Muscle of leg (tissue), 11 donors: ENCODE measurements around the gene ZSWIM1. TPM values are rescaled to one million over a fixed set of nuclear protein-coding genes. Genes with fewer than 3 reads are reported as not detected.
"Not testable (repeated sequence)": the region's sequence is repeated elsewhere in the genome, so short reads cannot be mapped to it uniquely, and the experiment has no call there.

Source experiments
- DNase-seq: peaks from one replicate; pipeline ENCODE4 v3.0.0; 2013
- H3K27ac ChIP-seq: one replicate; pipeline ENCODE4 v1.5.1; 2013; ENCODE audit warnings: mild to moderate bottlenecking, low read length, control low read depth
- H3K27me3 ChIP-seq: one replicate; pipeline ENCODE4 v1.6.1; 2013; ENCODE audit warnings: low read length; ENCODE audit not compliant: control insufficient read depth, insufficient read depth
- H3K36me3 ChIP-seq: one replicate; pipeline ENCODE4 v1.6.1; 2013; ENCODE audit warnings: low read length; ENCODE audit not compliant: control insufficient read depth, insufficient read depth
- H3K4me1 ChIP-seq: one replicate; pipeline ENCODE4 v1.6.1; 2013; ENCODE audit warnings: low read length; ENCODE audit not compliant: control insufficient read depth, insufficient read depth
- H3K4me3 ChIP-seq: one replicate; pipeline ENCODE4 v1.5.1; 2013; ENCODE audit warnings: low read length, control low read depth
- H3K9me3 ChIP-seq: replicated peaks from 2 replicates; pipeline ENCODE4 v1.6.1; 2013; ENCODE audit warnings: low read depth, low read length; ENCODE audit not compliant: control insufficient read depth
- WGBS: methylation state at CpG from one replicate; pipeline ENCODE4 v1.1.5; 2013; ENCODE audit warnings: missing lambda C conversion rate; ENCODE audit not compliant: insufficient coverage; 5-methylcytosine and 5-hydroxymethylcytosine counted together
- polyA plus RNA-seq, 8 donors: library from polyadenylated mRNA; unstranded; fragments of 120-200 nt; gene quantifications; one replicate each; pipeline versions ENCODE4 v1.2.1 to v1.2.3, GENCODE V29; 2013; ENCODE audit warnings: inconsistent platforms in 1 of 8, low replicate concordance in 1 of 8; ENCODE audit not compliant: insufficient read length in 8 of 8, insufficient read depth in 1 of 8
- total RNA-seq: library from RNA; stranded (reverse); fragments of 120-200 nt; gene quantifications from one replicate; pipeline ENCODE4 v1.2.4, GENCODE V29; 2013

Gene ZSWIM1
- total and polyA plus RNA-seq, 9 donors = 5.1 to 12.3 (median 9.5) TPM

GRCh38 chr20:45867136-45867818 lies 13.8 kb upstream of the ZSWIM1 start:
- no peak for DNase-seq
- Histone ChIP-seq H3K36me3 (no peaks in the 10 kb centered on the region), H3K4me1 (no peaks in the 10 kb centered on the region), H3K4me3 (no peak overlapping the region), H3K9me3 (no peaks in the 10 kb centered on the region), H3K27ac (no peak overlapping the region), H3K27me3 (no peaks in the 10 kb centered on the region)
- no CpG with 5 or more reads among the region's 6 CpGs for WGBS

GRCh38 chr20:45867819-45868176 lies 13.2 kb upstream of the ZSWIM1 start:
- no peaks in the 10 kb centered on the region for H3K4me1 ChIP-seq
- H3K27me3 ChIP-seq = no peaks in the 10 kb centered on the region
- no peak for DNase-seq

GRCh38 chr20:45872626-45873025 lies 8.4 kb upstream of the ZSWIM1 start:
- no peak overlapping the region for H3K4me3 ChIP-seq
- 100% methylated on average over 1 of the region's 4 CpGs for WGBS

More at GRCh38 chr20:45867819-45868176, 13.2 kb upstream of the ZSWIM1 start:
- Histone ChIP-seq H3K27ac (no peak overlapping the region), H3K36me3 (peaks cover 3% of the 10 kb centered on the region), H3K9me3 (no peaks in the 10 kb centered on the region), H3K4me3 (no peak overlapping the region)

GRCh38 chr20:45873409-45874103 lies 7.5 kb upstream of the ZSWIM1 start:
- WGBS = no CpG with 5 or more reads among the region's 1 CpG
- Histone ChIP-seq H3K27me3 (no peaks in the 10 kb centered on the region), H3K9me3 (no peaks in the 10 kb centered on the region), H3K4me1 (no peaks in the 10 kb centered on the region), H3K4me3 (no peak overlapping the region), H3K27ac (no peak overlapping the region), H3K36me3 (peaks cover 23% of the 10 kb centered on the region)
- DNase-seq = no peak

More at GRCh38 chr20:45872626-45873025, 8.4 kb upstream of the ZSWIM1 start:
- H3K36me3 ChIP-seq = peaks cover 15% of the 10 kb centered on the region
- no peaks in the 10 kb centered on the region for H3K27me3 ChIP-seq
- no peak overlapping the region for H3K27ac ChIP-seq
- no peaks in the 10 kb centered on the region for H3K9me3 ChIP-seq
- DNase-seq = no peak
- no peaks in the 10 kb centered on the region for H3K4me1 ChIP-seq

DNA sequence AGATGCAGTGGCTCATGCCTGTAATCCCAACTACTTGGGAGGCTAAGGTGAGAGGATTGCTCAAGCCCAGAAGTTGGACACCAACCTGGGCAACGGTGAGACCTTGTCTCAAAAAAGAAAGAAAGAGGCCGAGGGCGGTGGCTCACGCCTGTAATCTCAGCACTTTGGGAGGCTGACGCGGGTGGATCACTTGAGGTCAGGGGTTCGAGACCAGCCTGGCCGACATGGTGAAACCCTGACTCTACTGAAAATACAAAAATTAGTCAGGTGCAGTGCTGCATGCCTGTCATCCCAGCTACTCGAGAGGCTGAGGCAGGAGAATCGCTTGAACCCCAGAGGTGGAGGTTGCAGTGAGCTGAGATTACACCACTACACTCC lies 6.9 kb upstream of the ZSWIM1 start:
- DNase-seq, H3K9me3 ChIP-seq, H3K27me3 ChIP-seq, H3K4me3 ChIP-seq, H3K4me1 ChIP-seq, H3K27ac ChIP-seq: not testable (repeated sequence)
- peaks cover 23% of the 10 kb centered on the region for H3K36me3 ChIP-seq
- WGBS = 93% methylated on average over 8 of the region's 10 CpGs

- Histone ChIP-seq H3K4me1 (no peaks in the 10 kb centered on the region), H3K27me3 (no peaks in the 10 kb centered on the region), H3K36me3 (peaks cover 23% of the 10 kb centered on the region), H3K9me3 (no peaks in the 10 kb centered on the region), H3K4me3 (no peak overlapping the region), H3K27ac (no peak overlapping the region)
- 78% methylated on average over 3 of the region's 4 CpGs for WGBS
- no peak for DNase-seq
Observed at GRCh38 chr20:45874576-45874975, 6.5 kb upstream of the ZSWIM1 start.

GRCh38 chr20:45878076-45878761 lies 2.8 kb upstream of the ZSWIM1 start:
- WGBS = 82% methylated on average over 11 of the region's 13 CpGs
- Histone ChIP-seq H3K9me3 (no peaks in the 10 kb centered on the region), H3K27me3 (no peaks in the 10 kb centered on the region), H3K27ac (no peak overlapping the region), H3K4me3 (no peak overlapping the region), H3K36me3 (peaks cover 28% of the 10 kb centered on the region), H3K4me1 (peaks cover 3% of the 10 kb centered on the region)
- peak; percentile 84 for DNase-seq

DNA sequence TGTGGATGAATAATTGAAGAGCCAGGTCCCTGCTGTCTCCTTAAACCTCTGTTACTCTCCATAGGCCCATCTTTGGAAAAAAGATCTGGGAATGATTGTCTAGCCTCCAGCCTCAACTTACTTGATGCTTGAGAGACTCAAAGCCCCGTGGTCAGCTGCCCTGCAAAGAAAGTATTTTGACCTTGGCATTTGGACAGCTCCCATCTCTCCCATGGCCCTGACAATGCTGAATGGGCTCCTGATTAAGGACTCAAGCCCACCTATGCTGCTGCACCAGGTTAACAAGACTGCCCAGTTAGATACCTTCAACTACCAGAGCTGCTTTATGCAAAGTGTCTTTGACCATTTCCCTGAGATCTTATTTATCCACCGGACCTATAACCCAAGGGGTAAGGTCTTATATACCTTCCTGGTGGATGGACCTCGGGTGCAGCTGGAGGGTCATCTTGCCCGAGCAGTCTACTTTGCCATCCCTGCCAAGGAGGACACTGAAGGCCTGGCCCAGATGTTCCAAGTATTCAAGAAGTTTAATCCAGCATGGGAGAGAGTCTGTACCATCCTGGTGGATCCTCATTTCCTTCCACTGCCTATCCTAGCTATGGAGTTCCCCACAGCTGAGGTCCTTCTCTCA lies 1.6 kb downstream of the ZSWIM1 start:
- no peak overlapping the region for H3K27ac ChIP-seq
- H3K27me3 ChIP-seq = no peaks in the 10 kb centered on the region
- H3K4me1 ChIP-seq = peaks cover 11% of the 10 kb centered on the region
- no peak for DNase-seq
- 97% methylated on average over 4 of the region's 4 CpGs for WGBS
- no peaks in the 10 kb centered on the region for H3K9me3 ChIP-seq
- no peak overlapping the region for H3K4me3 ChIP-seq
- H3K36me3 ChIP-seq = peaks cover 47% of the 10 kb centered on the region

GRCh38 chr20:45883100-45883469 lies 2.1 kb downstream of the ZSWIM1 start:
- H3K4me1 ChIP-seq = peaks cover 11% of the 10 kb centered on the region
- no peak overlapping the region for H3K27ac ChIP-seq
- no peak for DNase-seq
- H3K27me3 ChIP-seq = no peaks in the 10 kb centered on the region
- H3K4me3 ChIP-seq = no peak overlapping the region
- H3K36me3 ChIP-seq = peaks cover 42% of the 10 kb centered on the region
- 85% methylated on average over 9 of the region's 9 CpGs for WGBS
- no peaks in the 10 kb centered on the region for H3K9me3 ChIP-seq
